ENCODE results near the gene THRB.

Gene THRB

GRCh38 chr3:24167429-24167828, 327.2 kb downstream of the THRB start:
- Histone ChIP-seq H3K36me3 (no peaks in the 10 kb centered on the region), H4K20me1 (no peaks in the 10 kb centered on the region), H3K4me1 (no peaks in the 10 kb centered on the region), H3K9ac (no peak overlapping the region), H3K9me3 (no peaks in the 10 kb centered on the region), H3K27ac (no peak overlapping the region), H3K4me2 (no peak overlapping the region), H3K4me3 (no peak overlapping the region), H3K27me3 (no peaks in the 10 kb centered on the region)
- no peak for TF ChIP-seq Cebpa-rat (IDR thresholded peaks at IDR 0.05)

- H3K4me3 ChIP-seq, result no peak overlapping the region
- no peak for TF ChIP-seq Cebpa-rat (IDR thresholded peaks at IDR 0.05)
- H3K9me3 ChIP-seq, result no peaks in the 10 kb centered on the region
- H3K27me3 ChIP-seq, result no peaks in the 10 kb centered on the region
- no peaks in the 10 kb centered on the region for H3K4me1 ChIP-seq
- no peaks in the 10 kb centered on the region for H4K20me1 ChIP-seq
- no peaks in the 10 kb centered on the region for H3K36me3 ChIP-seq
- H3K27ac ChIP-seq, result no peak overlapping the region
- H3K4me2 ChIP-seq, result no peak overlapping the region
- no peak overlapping the region for H3K9ac ChIP-seq
Observed at GRCh38 chr3:24166515-24166914, 328.1 kb downstream of the THRB start.

- H3K4me2 ChIP-seq, result no peak overlapping the region
- no peaks in the 10 kb centered on the region for H4K20me1 ChIP-seq
- H3K36me3 ChIP-seq, result no peaks in the 10 kb centered on the region
- H3K9me3 ChIP-seq, result no peaks in the 10 kb centered on the region
- H3K27me3 ChIP-seq, result no peaks in the 10 kb centered on the region
- H3K4me1 ChIP-seq, result no peaks in the 10 kb centered on the region
- TF ChIP-seq Cebpa-rat (IDR thresholded peaks at IDR 0.05), result no peak
- no peak overlapping the region for H3K9ac ChIP-seq
- no peak overlapping the region for H3K4me3 ChIP-seq
- no peak overlapping the region for H3K27ac ChIP-seq
Observed at GRCh38 chr3:24165603-24165982, 329.1 kb downstream of the THRB start.

- Histone ChIP-seq H3K9me3 (no peaks in the 10 kb centered on the region), H3K4me1 (no peaks in the 10 kb centered on the region), H4K20me1 (no peaks in the 10 kb centered on the region), H3K4me2 (no peak overlapping the region), H3K4me3 (no peak overlapping the region), H3K27me3 (no peaks in the 10 kb centered on the region), H3K27ac (no peak overlapping the region), H3K9ac (no peak overlapping the region), H3K36me3 (no peaks in the 10 kb centered on the region)
- no peak for TF ChIP-seq Cebpa-rat (IDR thresholded peaks at IDR 0.05)
Observed at GRCh38 chr3:24164967-24165602, 329.6 kb downstream of the THRB start.

GRCh38 chr3:24162929-24163328, 331.7 kb downstream of the THRB start:
- Histone ChIP-seq H3K4me3 (no peak overlapping the region), H3K36me3 (no peaks in the 10 kb centered on the region), H3K9me3 (no peaks in the 10 kb centered on the region), H3K27me3 (no peaks in the 10 kb centered on the region), H3K9ac (no peak overlapping the region), H4K20me1 (no peaks in the 10 kb centered on the region), H3K4me1 (peaks cover 12% of the 10 kb centered on the region; the same call in 1 of the 2 replicates), H3K27ac (no peak overlapping the region), H3K4me2 (no peak overlapping the region)
- TF ChIP-seq Cebpa-rat (IDR thresholded peaks at IDR 0.05), result no peak

- no peak overlapping the region for H3K4me2 ChIP-seq
- H3K9me3 ChIP-seq, result no peaks in the 10 kb centered on the region
- H3K4me3 ChIP-seq, result no peak overlapping the region
- no peaks in the 10 kb centered on the region for H4K20me1 ChIP-seq
- no peak for TF ChIP-seq Cebpa-rat (IDR thresholded peaks at IDR 0.05)
- no peak overlapping the region for H3K9ac ChIP-seq
- no peaks in the 10 kb centered on the region for H3K36me3 ChIP-seq
- H3K27ac ChIP-seq, result no peak overlapping the region
- H3K27me3 ChIP-seq, result no peaks in the 10 kb centered on the region
- H3K4me1 ChIP-seq, result peaks cover 12% of the 10 kb centered on the region; the same call in 1 of the 2 replicates
Observed at GRCh38 chr3:24161841-24162240, 332.8 kb downstream of the THRB start.

- Histone ChIP-seq H3K4me1 (peaks cover 12% of the 10 kb centered on the region; the same call in 1 of the 2 replicates), H4K20me1 (no peaks in the 10 kb centered on the region), H3K9me3 (no peaks in the 10 kb centered on the region), H3K27me3 (no peaks in the 10 kb centered on the region), H3K9ac (no peak overlapping the region), H3K4me2 (no peak overlapping the region), H3K36me3 (no peaks in the 10 kb centered on the region), H3K4me3 (no peak overlapping the region), H3K27ac (no peak overlapping the region)
- no peak for TF ChIP-seq Cebpa-rat (IDR thresholded peaks at IDR 0.05)
Observed at GRCh38 chr3:24160424-24161095, 334.1 kb downstream of the THRB start.

GRCh38 chr3:24158761-24159454, 335.7 kb downstream of the THRB start:
- no peak overlapping the region for H3K27ac ChIP-seq
- H4K20me1 ChIP-seq, result no peaks in the 10 kb centered on the region
- H3K27me3 ChIP-seq, result no peaks in the 10 kb centered on the region
- peaks cover 12% of the 10 kb centered on the region; the same call in 1 of the 2 replicates for H3K4me1 ChIP-seq
- no peaks in the 10 kb centered on the region for H3K9me3 ChIP-seq
- no peak overlapping the region for H3K4me3 ChIP-seq
- peak overlapping the region; percentile 46 for H3K4me2 ChIP-seq
- H3K9ac ChIP-seq, result no peak overlapping the region
- TF ChIP-seq Cebpa-rat (IDR thresholded peaks at IDR 0.05), result no peak
- no peaks in the 10 kb centered on the region for H3K36me3 ChIP-seq

GRCh38 chr3:24157106-24157505, 337.5 kb downstream of the THRB start:
- no peak overlapping the region for H3K4me3 ChIP-seq
- H3K4me1 ChIP-seq, result peaks cover 12% of the 10 kb centered on the region; the same call in 1 of the 2 replicates
- H3K36me3 ChIP-seq, result no peaks in the 10 kb centered on the region
- no peak for TF ChIP-seq Cebpa-rat (IDR thresholded peaks at IDR 0.05)
- H3K9me3 ChIP-seq, result no peaks in the 10 kb centered on the region
- no peak overlapping the region for H3K9ac ChIP-seq
- no peak overlapping the region for H3K4me2 ChIP-seq
- no peaks in the 10 kb centered on the region for H3K27me3 ChIP-seq
- H3K27ac ChIP-seq, result no peak overlapping the region
- H4K20me1 ChIP-seq, result no peaks in the 10 kb centered on the region

GRCh38 chr3:24156466-24156865, 338.2 kb downstream of the THRB start:
- H3K4me2 ChIP-seq, result no peak overlapping the region

More at GRCh38 chr3:24156466-24156865, 338.2 kb downstream of the THRB start:
- Histone ChIP-seq H3K4me3 (no peak overlapping the region), H3K36me3 (no peaks in the 10 kb centered on the region), H3K27ac (no peak overlapping the region), H3K9ac (no peak overlapping the region), H3K4me1 (peaks cover 12% of the 10 kb centered on the region; the same call in 1 of the 2 replicates), H3K27me3 (no peaks in the 10 kb centered on the region), H3K9me3 (no peaks in the 10 kb centered on the region), H4K20me1 (no peaks in the 10 kb centered on the region)
- TF ChIP-seq Cebpa-rat (IDR thresholded peaks at IDR 0.05), result no peak
